Heart right ventricle (tissue), 16 donors: ENCODE data around the gene SNX1. TPM values are rescaled to one million over a fixed set of nuclear protein-coding genes. Genes with fewer than 3 reads are reported as not detected.
A peak's percentile ranks its signal among the peaks of the same experiment; 100 is the strongest.

Experiments
- ATAC-seq, 8 donors: fragments of 200-7000 bp; cut with Tn5 transposase; one replicate each; pipeline ENCODE4 v1.9.1; 2020; ENCODE audit warnings: mild to moderate bottlenecking in 8 of 8, moderate library complexity in 8 of 8, moderate number of reproducible peaks in 1 of 8
- DNase-seq, 2 donors: peaks; one replicate each; pipeline ENCODE4 v3.0.0-alpha.2; 2020
- H3K27ac ChIP-seq, 10 donors: fragments of 200-600 bp; sonication (generic) in 2 of 10; one replicate each; pipeline versions ENCODE4 v1.5.0 to v1.8.0; 2020 to 2022; ENCODE audit warnings: mild to moderate bottlenecking in 3 of 10
- H3K27me3 ChIP-seq, 7 donors: fragments of 200-600 bp; one replicate each; pipeline ENCODE4 v1.8.0; 2021 to 2022; ENCODE audit warnings: mild to moderate bottlenecking in 2 of 7
- H3K36me3 ChIP-seq, 9 donors: fragments of 200-600 bp; sonication (generic) in 1 of 9; one replicate each; pipeline versions ENCODE4 v1.5.0 to v1.8.0; 2020 to 2022; ENCODE audit warnings: mild to moderate bottlenecking in 2 of 9
- H3K4me1 ChIP-seq, 9 donors: fragments of 200-600 bp; sonication (generic) in 1 of 9; one replicate each; pipeline versions ENCODE4 v1.5.0 to v1.8.0; 2020 to 2022; ENCODE audit warnings: mild to moderate bottlenecking in 4 of 9
- H3K4me3 ChIP-seq, 10 donors: fragments of 200-600 bp; sonication (generic) in 2 of 10; one replicate each; pipeline versions ENCODE4 v1.5.0 to v1.8.0; 2020 to 2022; ENCODE audit warnings: mild to moderate bottlenecking in 7 of 10, moderate library complexity in 2 of 10
- H3K9me3 ChIP-seq, 11 donors: fragments of 200-600 bp in 10 of 11; sonication (generic) in 2 of 11; one replicate each; pipeline versions ENCODE4 v1.5.0 to v1.8.0; 2013 to 2022; ENCODE audit warnings: mild to moderate bottlenecking in 2 of 11, control low read depth in 1 of 11, moderate library complexity in 1 of 11
- CTCF ChIP-seq, 9 donors: fragments of 200-600 bp; sonication (generic) in 2 of 9; IDR thresholded peaks; one replicate each; pipeline versions ENCODE4 v1.5.0 to v1.8.0; 2021 to 2022; ENCODE audit warnings: antibody characterized with exemption in 9 of 9, mild to moderate bottlenecking in 5 of 9, moderate library complexity in 1 of 9
- WGBS, 2 donors: extraction: QIAGEN DNeasy Blood & Tissue Kit; methylation state at CpG; one replicate each; pipeline ENCODE4 v1.1.7; 2013; ENCODE audit warnings: inconsistent platforms in 1 of 2; 5-methylcytosine and 5-hydroxymethylcytosine counted together
- intact Hi-C, 10 donors: fragments of 100-400 bp; cut with DNase I; formaldehyde crosslinking; loops; one replicate each; pipeline versions ENCODE4 v1.11.1 to v1.14.2; 2022
- polyA plus RNA-seq, 2 donors: library from polyadenylated mRNA; stranded (reverse); fragments of 200-250 nt; gene quantifications; one replicate each; pipeline ENCODE4 v1.2.3, GENCODE V29; 2013
- total RNA-seq, 10 donors: library from RNA; stranded (reverse); fragmentation: NEBNext Ultra II Directional in 3 of 10; extraction: Animal tissue kit (Norgen Biotek cat#: 25700) in 3 of 10; gene quantifications; one replicate each; pipeline versions ENCODE4 v1.2.1 to v1.2.4, GENCODE V29; 2021 to 2023
- donor health status: Arrhythmogenic right ventricular cardiomyopathy.
- donor health status: ischemic (EF 13 %, LVEDD 7.1; RV severe dilation, severe dysfunction).
- donor health status: healthy with polysubstance abuse.
- donor health status: DM: no; HTN: yes; CAD: no.
- donor health status: DM: no; HTN: no; CAD: no.
- donor health status: ischemic (EF 25% LVEDD 6.9; RV normal size, moderate dysfunction).
- donor health status: ischemic (EF 25% LVEDD 5.7; RV mildly dilated, moderate dysfunction).
- donor health status: healthy.
- donor health status: DM: yes; HTN: yes; CAD: no.
- donor health status: Ischemic cardiomyopathy.
- donor health status: ischemic (EF 35%, LVEDD 5.7; RV mildly dilated, moderate dysfunction).
- donor health status: nonischemic (EF 11% LVEDD 7.7; RV severe dilation, severe dysfunction).
- donor health status: DM: yes; HTN: yes; CAD: no.
- donor health status: PGD.
- donor health status: ischemic (EF 29% LVEDD 5.4; RV normal size, mild dysfunction).
- donor health status: nonischemic (EF 23%, LVEDD 6.1; RV moderate dilation, normal function).

Gene SNX1
- total and polyA plus RNA-seq, 12 donors = 44.9 to 110 (median 88.7) TPM

GRCh38 chr15:64090527-64090926, 5.3 kb upstream of the SNX1 start:
- no peaks in the 10 kb centered on the region for H3K9me3 ChIP-seq
- peaks cover 6 to 66% (median 60%) of the 10 kb centered on the region in 9 donors for H3K4me1 ChIP-seq
- H3K4me3 ChIP-seq = no peak overlapping the region
- peaks cover 0 to 48% (median 13%) of the 10 kb centered on the region in 9 donors for H3K36me3 ChIP-seq
- intact Hi-C loops = loop anchor here in 4 of 10 donors (5.0 to 10.0 kb wide), 4 partner anchors 62 to 294 kb away; partner anchors contain the start of genes SNX22 (in 3 of the 4), PCLAF (in 1 of the 4) and TRIP4 (in 1 of the 4)
- TF ChIP-seq CTCF (IDR thresholded peaks at IDR 0.05) = no peak
- no peak for DNase-seq
- H3K27ac ChIP-seq = peak overlapping the region in 8 of 10 donors; percentile 24 to 96 (median 76)
- 69 to 78% methylated on average over 3 of the region's 3 CpGs for WGBS, 2 donors
- ATAC-seq = no peak
- no peaks in the 10 kb centered on the region for H3K27me3 ChIP-seq

- Histone ChIP-seq H3K9me3 (no peaks in the 10 kb centered on the region), H3K27ac (peak overlapping the region in 9 of 10 donors; percentile 82 to 96 (median 87)), H3K4me1 (peaks cover 6 to 77% (median 69%) of the 10 kb centered on the region in 9 donors), H3K36me3 (peaks cover 0 to 33% (median 13%) of the 10 kb centered on the region in 9 donors), H3K27me3 (no peaks in the 10 kb centered on the region), H3K4me3 (peak overlapping the region in 7 of 10 donors; percentile 64 to 82 (median 76))
- ATAC-seq (no peak), DNase-seq (no peak)
- TF ChIP-seq CTCF (IDR thresholded peaks at IDR 0.05) = no peak
- intact Hi-C loops = loop anchor here in 5 of 10 donors (2.0 to 10.0 kb wide), 5 partner anchors 60 to 293 kb away; partner anchors contain the start of genes SNX22 (in 3 of the 5), PCLAF (in 1 of the 5), PPIB (in 1 of the 5) and TRIP4 (in 1 of the 5)
These were observed 3.5 kb upstream of the SNX1 start for GRCh38 chr15:64092075-64092820.

DNA sequence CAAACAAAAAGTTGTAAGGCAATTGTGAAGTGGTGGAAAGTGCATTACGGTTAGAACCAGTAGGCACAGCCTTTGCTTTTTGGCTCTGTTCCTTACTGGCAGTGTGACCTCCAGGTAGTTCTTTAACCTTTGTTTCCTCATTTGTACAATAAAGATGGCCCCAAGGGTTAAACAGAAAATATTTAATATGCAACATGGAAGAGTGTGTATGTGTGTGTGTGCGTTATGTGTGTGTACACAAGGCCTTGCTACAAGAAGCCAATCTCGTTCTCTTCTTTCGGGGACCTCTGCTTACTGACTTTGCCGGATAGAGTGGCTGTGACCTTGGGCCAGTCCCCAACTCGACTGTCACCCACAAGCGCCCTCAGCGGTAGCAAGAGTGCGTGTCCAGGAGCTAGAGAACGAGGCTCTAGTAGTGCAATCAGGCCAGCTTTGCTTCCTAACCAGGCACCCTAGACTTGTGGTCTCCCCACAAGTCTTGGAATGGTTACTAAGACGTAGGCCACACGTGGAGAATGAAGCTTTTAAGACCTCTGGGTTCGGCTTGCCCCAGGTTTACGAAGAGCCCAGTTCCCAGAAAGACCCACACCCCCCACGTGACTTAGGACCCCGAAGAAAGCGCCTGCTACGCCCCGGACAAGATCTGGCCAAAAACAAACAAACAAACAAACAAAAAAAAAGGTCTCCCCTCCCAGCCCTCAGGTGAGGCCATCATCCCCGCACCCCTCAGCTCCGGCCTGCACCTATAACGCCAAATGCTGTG, 2.7 kb upstream of the SNX1 start:
- Histone ChIP-seq H3K27me3 (no peaks in the 10 kb centered on the region), H3K4me1 (peaks cover 6 to 85% (median 77%) of the 10 kb centered on the region in 9 donors), H3K27ac (peak overlapping the region; percentile 78 to 96 (median 87)), H3K36me3 (peaks cover 0 to 25% (median 9%) of the 10 kb centered on the region in 9 donors), H3K9me3 (no peaks in the 10 kb centered on the region), H3K4me3 (peak overlapping the region; percentile 57 to 82 (median 74))
- WGBS, 2 donors = 3% methylated on average over 22 of the region's 22 CpGs
- ATAC-seq (peak in 7 of 8 donors; percentile 14 to 50 (median 37)), DNase-seq (peak; percentile 50 to 51)
- peak in 3 of 9 donors; percentile 13 to 21 (median 13) for TF ChIP-seq CTCF (IDR thresholded peaks at IDR 0.05)
- intact Hi-C loops = loop anchor here in 5 of 10 donors (2.0 to 10.0 kb wide), 5 partner anchors 59 to 292 kb away; partner anchors contain the start of genes SNX22 (in 3 of the 5), PCLAF (in 1 of the 5), PPIB (in 1 of the 5) and TRIP4 (in 1 of the 5)
